HEK293 (cell line): ENCODE results near the gene CEP104.

Experiments used
- CTCF ChIA-PET: fragments of 350-600 bp; formaldehyde crosslinking; extraction: SDS; loops from one replicate; lab custom pipeline; 2021; ENCODE audit warnings: antibody characterized with exemption; lab: Yijun Ruan, JAX
- POLR2A ChIA-PET: fragments of 300-600 bp; formaldehyde crosslinking; extraction: SDS; loops from one replicate; lab custom pipeline; 2020; ENCODE audit warnings: antibody characterized with exemption, inconsistent platforms; lab: Yijun Ruan, JAX
- H3K27ac ChIP-seq: fragments of 200-500 bp; sonication (Bioruptor generic); 2 replicates; pipeline ENCODE4 v1.5.1; 2014; ENCODE audit warnings: low read depth, low read length, control low read depth, inconsistent platforms; ENCODE audit errors: extremely low read depth
- H3K36me3 ChIP-seq, 2 experiments: fragments of 200-500 bp in 1 of 2; sonication (Bioruptor generic) in 1 of 2; 1 replicate in 1 of 2; 2 replicates in 1 of 2; pipeline ENCODE4 v1.5.1; 2014 to 2017; ENCODE audit warnings: inconsistent platforms in 2 of 2, low read length in 2 of 2; ENCODE audit not compliant: control insufficient read depth in 2 of 2, insufficient read depth in 1 of 2
- H3K4me1 ChIP-seq: fragments of 200-500 bp; sonication (Bioruptor generic); 2 replicates; pipeline ENCODE4 v1.5.1; 2014; ENCODE audit warnings: mild to moderate bottlenecking, low read length, inconsistent platforms; ENCODE audit not compliant: control insufficient read depth, insufficient read depth
- H3K4me3 ChIP-seq: 2 replicates; pipeline ENCODE4 v1.5.1; 2011; ENCODE audit warnings: low read depth, mild to moderate bottlenecking, control low read depth, low read length, moderate library complexity
- H3K9me3 ChIP-seq: fragments of 200-500 bp; sonication (Bioruptor generic); 2 replicates; pipeline ENCODE4 v1.5.1; 2014; ENCODE audit warnings: low read depth, low read length, inconsistent platforms; ENCODE audit not compliant: control insufficient read depth, insufficient read depth
- CTCF ChIP-seq: fragments of 450-650 bp; formaldehyde crosslinking; IDR thresholded peaks from 2 replicates; pipeline ENCODE4 v1.5.1; 2016; ENCODE audit warnings: missing biosample characterization, missing genetic modification characterization
- GLI2 ChIP-seq: fragments of 450-650 bp; formaldehyde crosslinking; IDR thresholded peaks from 2 replicates; pipeline ENCODE4; 2017; ENCODE audit warnings: missing biosample characterization, missing genetic modification characterization, low read depth, borderline replicate concordance
- MYNN ChIP-seq: fragments of 450-650 bp; formaldehyde crosslinking; IDR thresholded peaks from 2 replicates; pipeline ENCODE4 v1.5.1; 2016; ENCODE audit warnings: missing biosample characterization, missing genetic modification characterization, borderline replicate concordance
- PATZ1 ChIP-seq: fragments of 450-650 bp; formaldehyde crosslinking; IDR thresholded peaks from 2 replicates; pipeline ENCODE4 v1.5.1; 2016; ENCODE audit warnings: missing biosample characterization, missing genetic modification characterization
- REPIN1 ChIP-seq: fragments of 450-650 bp; formaldehyde crosslinking; IDR thresholded peaks from 2 replicates; pipeline ENCODE4 v1.5.1; 2017; ENCODE audit warnings: missing biosample characterization, missing genetic modification characterization, low read depth
- SALL2 ChIP-seq: fragments of 450-650 bp; formaldehyde crosslinking; IDR thresholded peaks from 2 replicates; pipeline ENCODE4 v1.5.0; 2017; ENCODE audit warnings: missing biosample characterization, mild to moderate bottlenecking, missing genetic modification characterization, borderline replicate concordance
- YY1 ChIP-seq: fragments of 450-650 bp; formaldehyde crosslinking; IDR thresholded peaks from 2 replicates; pipeline ENCODE4 v1.5.1; 2018; ENCODE audit warnings: missing biosample characterization, missing genetic modification characterization
- ZBTB21 ChIP-seq: fragments of 450-650 bp; formaldehyde crosslinking; IDR thresholded peaks from 2 replicates; pipeline ENCODE4 v1.5.1; 2017; ENCODE audit warnings: missing biosample characterization, missing genetic modification characterization
- ZFP69B ChIP-seq: fragments of 450-650 bp; formaldehyde crosslinking; IDR thresholded peaks from 2 replicates; pipeline ENCODE4 v1.5.1; 2016; ENCODE audit warnings: missing biosample characterization, missing genetic modification characterization
- ZNF10 ChIP-seq: fragments of 450-650 bp; formaldehyde crosslinking; IDR thresholded peaks from 2 replicates; pipeline ENCODE4 v1.5.1; 2017; ENCODE audit warnings: missing biosample characterization, missing genetic modification characterization
- ZNF155 ChIP-seq: fragments of 450-650 bp; formaldehyde crosslinking; IDR thresholded peaks from 2 replicates; pipeline ENCODE4 v1.5.1; 2016; ENCODE audit warnings: missing biosample characterization, missing genetic modification characterization
- ZNF175 ChIP-seq: fragments of 450-650 bp; formaldehyde crosslinking; IDR thresholded peaks from 2 replicates; pipeline ENCODE4 v1.5.1; 2016; ENCODE audit warnings: missing biosample characterization, missing genetic modification characterization
- ZNF184 ChIP-seq: fragments of 450-650 bp; IDR thresholded peaks from 2 replicates; pipeline ENCODE4 v1.5.1; 2018; ENCODE audit warnings: missing biosample characterization, mild to moderate bottlenecking, missing genetic modification characterization
- ZNF2 ChIP-seq: fragments of 450-650 bp; formaldehyde crosslinking; IDR thresholded peaks from 2 replicates; pipeline ENCODE4 v1.5.1; 2016; ENCODE audit warnings: missing biosample characterization, missing genetic modification characterization
- ZNF24 ChIP-seq: fragments of 450-650 bp; formaldehyde crosslinking; IDR thresholded peaks from 2 replicates; pipeline ENCODE4 v1.5.1; 2016; ENCODE audit warnings: missing biosample characterization, missing genetic modification characterization
- ZNF274 ChIP-seq, 2 experiments: fragments of 200-500 bp in 1 of 2; fragments of 450-650 bp in 1 of 2; sonication (Bioruptor generic) in 1 of 2; formaldehyde crosslinking in 1 of 2; IDR thresholded peaks; 2 replicates each; pipeline versions ENCODE4 v1.5.1 to v1.6.1; 2014 to 2016; ENCODE audit warnings: borderline replicate concordance in 1 of 2, inconsistent platforms in 1 of 2, low read length in 1 of 2, missing biosample characterization in 1 of 2, missing genetic modification characterization in 1 of 2
- ZNF544 ChIP-seq: fragments of 450-650 bp; formaldehyde crosslinking; IDR thresholded peaks from 2 replicates; pipeline ENCODE4 v1.5.0; 2017; ENCODE audit warnings: missing biosample characterization, missing genetic modification characterization
- ZNF580 ChIP-seq: fragments of 450-650 bp; formaldehyde crosslinking; IDR thresholded peaks from 2 replicates; pipeline ENCODE4 v1.5.1; 2016; ENCODE audit warnings: missing biosample characterization, missing genetic modification characterization
- ZNF585B ChIP-seq: fragments of 450-650 bp; formaldehyde crosslinking; IDR thresholded peaks from 2 replicates; pipeline ENCODE4 v1.5.1; 2016; ENCODE audit warnings: missing biosample characterization, missing genetic modification characterization
- ZNF660 ChIP-seq: fragments of 450-650 bp; IDR thresholded peaks from 2 replicates; pipeline ENCODE4 v1.5.1; 2018; ENCODE audit warnings: missing biosample characterization, mild to moderate bottlenecking, missing genetic modification characterization
- ZSCAN16 ChIP-seq: fragments of 450-650 bp; formaldehyde crosslinking; IDR thresholded peaks from 2 replicates; pipeline ENCODE4 v1.5.1; 2016; ENCODE audit warnings: missing biosample characterization, missing genetic modification characterization
- TF ChIP-seq, protein P1 (sequence below): fragments of 450-650 bp; formaldehyde crosslinking; IDR thresholded peaks from 2 replicates; pipeline ENCODE4 v1.5.1; 2016; ENCODE audit warnings: missing biosample characterization, missing genetic modification characterization, borderline replicate concordance
- TF ChIP-seq, protein P2 (sequence below): fragments of 450-650 bp; formaldehyde crosslinking; IDR thresholded peaks from 2 replicates; pipeline ENCODE4 v1.5.1; 2016; ENCODE audit warnings: missing biosample characterization, missing genetic modification characterization

CEP104 gene

DNA sequence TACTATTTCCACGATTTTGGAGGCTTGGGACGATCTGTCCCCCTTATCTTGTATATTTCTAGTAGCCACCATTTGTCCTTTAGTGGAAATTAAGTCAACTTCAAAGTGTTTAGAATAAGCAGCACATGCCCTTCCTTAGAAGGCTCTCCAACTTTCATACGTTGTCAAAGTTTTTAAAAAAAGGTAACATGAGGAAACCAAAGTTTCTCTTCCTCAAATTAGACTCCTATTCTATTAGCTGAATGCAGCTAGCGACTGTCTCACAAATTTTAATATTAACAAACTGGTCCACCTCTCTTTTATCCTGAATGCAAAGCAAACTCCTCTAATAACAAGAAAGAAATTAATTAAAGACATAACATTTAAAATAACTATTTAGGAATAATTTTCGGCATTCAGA is 36.2 kb upstream of the CEP104 start:
- POLR2A ChIA-PET, result no interaction called here
- H3K27ac ChIP-seq, result no peak overlapping the region
- H3K4me3 ChIP-seq, result no peak overlapping the region
- no peaks in the 10 kb centered on the region for H3K4me1 ChIP-seq
- TF ChIP-seq ZNF274 (IDR thresholded peaks at IDR 0.05; ENCODE audit: low read length) (no peak), ZNF274 (tag by site-specific recombination; IDR thresholded peaks at IDR 0.05; ENCODE audit: borderline replicate concordance) (no peak), MYNN (no peak), ZBTB21 (no peak), ZNF544 (tag by site-specific recombination) (no peak), GLI2 (tag by site-specific recombination) (no peak), ZNF2 (tag by site-specific recombination) (no peak), CTCF (tag by site-specific recombination) (no peak), ZNF184 (tag by site-specific recombination) (no peak), ZNF24 (tag by site-specific recombination) (no peak), ZNF585B (tag by site-specific recombination) (no peak), REPIN1 (tag by site-specific recombination) (no peak)
- TF ChIP-seq, all 188 proteins: peak for 0
- Histone ChIP-seq H3K36me3 (peaks cover 19 to 69% of the 10 kb centered on the region in 2 experiments), H3K9me3 (no peaks in the 10 kb centered on the region)
- CTCF ChIA-PET, result no interaction called here

GRCh38 chr1:3892748-3893147 is 35.7 kb upstream of the CEP104 start:
- Histone ChIP-seq H3K9me3 (no peaks in the 10 kb centered on the region), H3K4me1 (no peaks in the 10 kb centered on the region), H3K4me3 (no peak overlapping the region), H3K27ac (no peak overlapping the region), H3K36me3 (peaks cover 19 to 71% of the 10 kb centered on the region in 2 experiments)
- TF ChIP-seq PATZ1 (tag by site-specific recombination), result no peak
- TF ChIP-seq ZNF175 (tag by site-specific recombination), result no peak
- TF ChIP-seq MYNN, result no peak
- TF ChIP-seq ZNF660, result no peak
- TF ChIP-seq REPIN1 (tag by site-specific recombination), result no peak
- TF ChIP-seq ZNF155 (tag by site-specific recombination), result no peak
- no peak for TF ChIP-seq YY1
- no peak for TF ChIP-seq ZFP69B (tag by site-specific recombination)
- no peak for TF ChIP-seq ZNF580
- TF ChIP-seq, protein P1, sequence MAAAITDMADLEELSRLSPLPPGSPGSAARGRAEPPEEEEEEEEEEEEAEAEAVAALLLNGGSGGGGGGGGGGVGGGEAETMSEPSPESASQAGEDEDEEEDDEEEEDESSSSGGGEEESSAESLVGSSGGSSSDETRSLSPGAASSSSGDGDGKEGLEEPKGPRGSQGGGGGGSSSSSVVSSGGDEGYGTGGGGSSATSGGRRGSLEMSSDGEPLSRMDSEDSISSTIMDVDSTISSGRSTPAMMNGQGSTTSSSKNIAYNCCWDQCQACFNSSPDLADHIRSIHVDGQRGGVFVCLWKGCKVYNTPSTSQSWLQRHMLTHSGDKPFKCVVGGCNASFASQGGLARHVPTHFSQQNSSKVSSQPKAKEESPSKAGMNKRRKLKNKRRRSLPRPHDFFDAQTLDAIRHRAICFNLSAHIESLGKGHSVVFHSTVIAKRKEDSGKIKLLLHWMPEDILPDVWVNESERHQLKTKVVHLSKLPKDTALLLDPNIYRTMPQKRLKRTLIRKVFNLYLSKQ (tag by site-specific recombination), result no peak
- no peak for TF ChIP-seq ZSCAN16 (tag by site-specific recombination)
- TF ChIP-seq, protein P2, sequence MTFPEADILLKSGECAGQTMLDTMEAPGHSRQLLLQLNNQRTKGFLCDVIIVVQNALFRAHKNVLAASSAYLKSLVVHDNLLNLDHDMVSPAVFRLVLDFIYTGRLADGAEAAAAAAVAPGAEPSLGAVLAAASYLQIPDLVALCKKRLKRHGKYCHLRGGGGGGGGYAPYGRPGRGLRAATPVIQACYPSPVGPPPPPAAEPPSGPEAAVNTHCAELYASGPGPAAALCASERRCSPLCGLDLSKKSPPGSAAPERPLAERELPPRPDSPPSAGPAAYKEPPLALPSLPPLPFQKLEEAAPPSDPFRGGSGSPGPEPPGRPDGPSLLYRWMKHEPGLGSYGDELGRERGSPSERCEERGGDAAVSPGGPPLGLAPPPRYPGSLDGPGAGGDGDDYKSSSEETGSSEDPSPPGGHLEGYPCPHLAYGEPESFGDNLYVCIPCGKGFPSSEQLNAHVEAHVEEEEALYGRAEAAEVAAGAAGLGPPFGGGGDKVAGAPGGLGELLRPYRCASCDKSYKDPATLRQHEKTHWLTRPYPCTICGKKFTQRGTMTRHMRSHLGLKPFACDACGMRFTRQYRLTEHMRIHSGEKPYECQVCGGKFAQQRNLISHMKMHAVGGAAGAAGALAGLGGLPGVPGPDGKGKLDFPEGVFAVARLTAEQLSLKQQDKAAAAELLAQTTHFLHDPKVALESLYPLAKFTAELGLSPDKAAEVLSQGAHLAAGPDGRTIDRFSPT (tag by site-specific recombination), result no peak
- no peak for TF ChIP-seq ZNF10
- TF ChIP-seq SALL2 (tag by site-specific recombination), result no peak
- ChIA-PET CTCF (no interaction called here), POLR2A (no interaction called here)
